Measurements from ENCODE around the gene PDAP1. TPM values are rescaled to one million over a fixed set of nuclear protein-coding genes. Genes with fewer than 3 reads are reported as not detected.

The PDAP1 gene
- total and polyA plus RNA-seq, 2 of the 13 experiments (the other 11 are each of a cell fraction or from before 2014, with no cell fraction given) = 13.0 to 100 TPM

GRCh38 chr7:99415513-99416127 lies 7.2 kb upstream of the PDAP1 start (continued):
- peak; percentile 78 for TF ChIP-seq STAG1 (CRISPR knock-in tag; IDR thresholded peaks at IDR 0.05)

- Histone ChIP-seq H3K36me3 (replicated peaks in 1 of 2; ENCODE audit: control insufficient read depth in 1 of 2, insufficient read depth in 2 of 2, low read length in 2 of 2) (peaks cover 7 to 44% of the 10 kb centered on the region in 2 experiments), H3K27ac (ENCODE audit: extremely low read length, insufficient read depth, low read length) (no peak overlapping the region), H3K9ac (ENCODE audit: insufficient read depth, low read depth, low read length) (0 out of 2 replicates have a peak overlapping the region, but pooled peaks have one; percentile 99), H2AFZ (ENCODE audit: low read length) (no peak overlapping the region), H3K4me3 (replicated peaks in 1 of 3; ENCODE audit: insufficient read depth in 1 of 3, low read depth in 2 of 3, low read length in 3 of 3) (no peak overlapping the region), H3K9me3 (ENCODE audit: low read length) (no peaks in the 10 kb centered on the region), H3K79me2 (ENCODE audit: insufficient read depth, low read length) (peaks cover 48% of the 10 kb centered on the region), H3K4me1 (ENCODE audit: insufficient read depth, low read length) (peaks cover 34% of the 10 kb centered on the region), H4K20me1 (ENCODE audit: insufficient read depth, low read length) (peaks cover 5% of the 10 kb centered on the region; the same call in 1 of the 2 replicates), H3K4me2 (ENCODE audit: low read depth, low read length) (peak overlapping the region; percentile 84), H3K27me3 (ENCODE audit: control insufficient read depth in 1 of 2, insufficient read depth in 2 of 2, low read length in 2 of 2) (peaks cover 0 to 4% of the 10 kb centered on the region in 2 experiments; a peak in 2 of 5 replicates)
- ATAC-seq (no peak), DNase-seq (ENCODE audit: low spot score) (no peak), FAIRE-seq (no peak)
- peak; percentile 77 for TF ChIP-seq ZNF629 (CRISPR knock-in tag; conservative IDR thresholded peaks at IDR 0.05)
- TF ChIP-seq NFKB2 (CRISPR knock-in tag; IDR thresholded peaks at IDR 0.05; ENCODE audit: borderline replicate concordance) = no peak
- BruUV-seq (replicated peaks) = no TSS peak
- CTCF ChIA-PET (ENCODE audit: low intra/inter-chr PET ratio, low total read pairs) = no interaction called here
- 96% methylated on average over 2 of the region's 2 CpGs for WGBS (ENCODE audit: low lambda C conversion rate)
- in situ Hi-C loops (cut with HindIII; ENCODE audit: extremely low pct_ligation_motif_present, low pct_unique_long_range_greater_than_20kb) (no loop called here), intact Hi-C loops (cut with micrococcal nuclease; ENCODE audit: unreplicated experiment) (no loop called here)
- POLR2A ChIA-PET = no interaction called here
Observed at GRCh38 chr7:99410635-99411034, 2.2 kb upstream of the PDAP1 start.

GRCh38 chr7:99409806-99410205 lies 1.4 kb upstream of the PDAP1 start:
- FAIRE-seq (no peak), DNase-seq (ENCODE audit: low spot score) (no peak), ATAC-seq (no peak)
- in situ Hi-C loops (cut with HindIII; ENCODE audit: extremely low pct_ligation_motif_present, low pct_unique_long_range_greater_than_20kb) (no loop called here), intact Hi-C loops (cut with micrococcal nuclease; ENCODE audit: unreplicated experiment) (loop anchor here (2.0 to 5.0 kb wide), 2 partner anchors 38 to 55 kb away; partner anchors contain the start of gene ARPC1B)
- no peaks in the 10 kb centered on the region for H3K9me3 ChIP-seq (ENCODE audit: low read length)
- ChIA-PET POLR2A (interaction anchor here (1.4 to 1.8 kb wide), 5 partner anchors 8 to 198 kb away, joined by 3 to 8 read pairs (median 6); partner anchors contain the start of gene ARPC1A), CTCF (ENCODE audit: low intra/inter-chr PET ratio, low total read pairs) (no interaction called here)
- no peak overlapping the region for H2AFZ ChIP-seq (ENCODE audit: low read length)
- H3K36me3 ChIP-seq (replicated peaks in 1 of 2; ENCODE audit: control insufficient read depth in 1 of 2, insufficient read depth in 2 of 2, low read length in 2 of 2) = peaks cover 8 to 43% of the 10 kb centered on the region in 2 experiments
- H3K4me3 ChIP-seq (replicated peaks in 1 of 3; ENCODE audit: insufficient read depth in 1 of 3, low read depth in 2 of 3, low read length in 3 of 3) = peak overlapping the region; percentile 80 to 100 (median 93)
- no TSS peak for BruUV-seq (replicated peaks)
- peaks cover 5% of the 10 kb centered on the region; the same call in 1 of the 2 replicates for H4K20me1 ChIP-seq (ENCODE audit: insufficient read depth, low read length)
- H3K79me2 ChIP-seq (ENCODE audit: insufficient read depth, low read length) = peaks cover 56% of the 10 kb centered on the region
- 16% methylated on average over 3 of the region's 3 CpGs for WGBS (ENCODE audit: low lambda C conversion rate)
- peak overlapping the region; percentile 98 for H3K27ac ChIP-seq (ENCODE audit: extremely low read length, insufficient read depth, low read length)
- peaks cover 0 to 4% of the 10 kb centered on the region in 2 experiments; a peak in 2 of 5 replicates for H3K27me3 ChIP-seq (ENCODE audit: control insufficient read depth in 1 of 2, insufficient read depth in 2 of 2, low read length in 2 of 2)
- peak overlapping the region; percentile 99 for H3K9ac ChIP-seq (ENCODE audit: insufficient read depth, low read depth, low read length)
- H3K4me1 ChIP-seq (ENCODE audit: insufficient read depth, low read length) = peaks cover 41% of the 10 kb centered on the region
- peak overlapping the region; percentile 84 for H3K4me2 ChIP-seq (ENCODE audit: low read depth, low read length)
- no peak for TF ChIP-seq NR2F6 (IDR thresholded peaks at IDR 0.05)
- no peak for TF ChIP-seq NR2F6 (CRISPR knock-in tag; IDR thresholded peaks at IDR 0.05)
- TF ChIP-seq HOXA9 (CRISPR knock-in tag; IDR thresholded peaks at IDR 0.05; ENCODE audit: borderline replicate concordance) = no peak
- no peak for TF ChIP-seq ISX (CRISPR knock-in tag; conservative IDR thresholded peaks at IDR 0.05)
- no peak for TF ChIP-seq FOXP4 (CRISPR knock-in tag; IDR thresholded peaks at IDR 0.05)
- TF ChIP-seq IRF2 (CRISPR knock-in tag; IDR thresholded peaks at IDR 0.05) = no peak
- no peak for TF ChIP-seq CAMTA2 (CRISPR knock-in tag; IDR thresholded peaks at IDR 0.05; ENCODE audit: borderline replicate concordance)
- no peak for TF ChIP-seq ZBTB4 (CRISPR knock-in tag; IDR thresholded peaks at IDR 0.05; ENCODE audit: borderline replicate concordance)
